ENCODE measurements around the gene CMIP. TPM values are rescaled to one million over a fixed set of nuclear protein-coding genes. Genes with fewer than 3 reads are reported as not detected.
A peak's percentile ranks its signal among the peaks of the same experiment; 100 is the strongest.

CMIP gene
- total RNA-seq, 1 experiment from 2014 or later = 63.7 TPM

- H3K27ac Mint-ChIP-seq = peak overlapping the region; percentile 58; the same call in 1 of the 2 replicates
These were observed 250.1 kb downstream of the CMIP start for GRCh38 chr16:81694494-81695280.

GRCh38 chr16:81695321-81696165, 250.9 kb downstream of the CMIP start:
- CTCF ChIA-PET = interaction anchor here (0.6 to 3.6 kb wide), 12 partner anchors 8 to 291 kb away, joined by 3 to 51 read pairs (median 6); no protein-coding TSS in a partner anchor
- H3K36me3 Mint-ChIP-seq = peaks cover 24% of the 10 kb centered on the region; the same call in 1 of the 2 replicates
- no peaks in the 10 kb centered on the region for H3K4me1 Mint-ChIP-seq
- H3K4me3 Mint-ChIP-seq = no peak overlapping the region
- POLR2A ChIA-PET = interaction anchor here (0.6 to 0.9 kb wide), 2 partner anchors 13 to 222 kb away, joined by 3 to 4 read pairs; no protein-coding TSS in a partner anchor
- ATAC-seq = no peak
- H3K27me3 Mint-ChIP-seq (ENCODE audit: low read depth) = no peaks in the 10 kb centered on the region
- TF ChIP-seq USF1 (CRISPR knock-in tag; IDR thresholded peaks at IDR 0.05) = no peak
- no peak for TF ChIP-seq SOX15 (CRISPR knock-in tag; IDR thresholded peaks at IDR 0.05)
- no peak for TF ChIP-seq ZNF671 (CRISPR knock-in tag; IDR thresholded peaks at IDR 0.05)
- TF ChIP-seq SMAD4 (CRISPR knock-in tag; IDR thresholded peaks at IDR 0.05) = no peak
- no peak for TF ChIP-seq NFATC4 (CRISPR knock-in tag; IDR thresholded peaks at IDR 0.05)
- no peak for TF ChIP-seq ZNF423 (CRISPR knock-in tag; IDR thresholded peaks at IDR 0.05)
- no peak for TF ChIP-seq ESRRA (CRISPR knock-in tag; IDR thresholded peaks at IDR 0.05; ENCODE audit: borderline replicate concordance)
- no peak for TF ChIP-seq SMAD3 (CRISPR knock-in tag; IDR thresholded peaks at IDR 0.05; ENCODE audit: borderline replicate concordance)
- no peak for TF ChIP-seq JUN (CRISPR knock-in tag; IDR thresholded peaks at IDR 0.05)
- TF ChIP-seq E2F4 (CRISPR knock-in tag; IDR thresholded peaks at IDR 0.05; ENCODE audit: borderline replicate concordance, low read depth) = no peak
- TF ChIP-seq FOXK1 (CRISPR knock-in tag; IDR thresholded peaks at IDR 0.05) = no peak
- TF ChIP-seq TEAD1 (CRISPR knock-in tag; IDR thresholded peaks at IDR 0.05) = no peak
- no peak for TF ChIP-seq ZBTB43 (CRISPR knock-in tag; IDR thresholded peaks at IDR 0.05)
- no peak for TF ChIP-seq IRF1 (CRISPR knock-in tag; IDR thresholded peaks at IDR 0.05)
- TF ChIP-seq ATF3 (CRISPR knock-in tag; conservative IDR thresholded peaks at IDR 0.05) = no peak
- H3K27ac Mint-ChIP-seq = peak overlapping the region; percentile 60
- no peak for DNase-seq (ENCODE audit: low spot score)
- no peaks in the 10 kb centered on the region for H3K9me3 Mint-ChIP-seq

More at GRCh38 chr16:81694494-81695280, 250.1 kb downstream of the CMIP start:
- H3K27me3 Mint-ChIP-seq (ENCODE audit: low read depth) = no peaks in the 10 kb centered on the region
- ChIA-PET CTCF (interaction anchor here (1.0 to 3.6 kb wide), 2 partner anchors 17 to 35 kb away, joined by 4 to 49 read pairs; no protein-coding TSS in a partner anchor), POLR2A (interaction anchor here (0.6 kb wide), 1 partner anchor 222 kb away, joined by 4 read pairs; no protein-coding TSS in a partner anchor)
- H3K36me3 Mint-ChIP-seq = peaks cover 18% of the 10 kb centered on the region; the same call in 1 of the 2 replicates
- DNase-seq (ENCODE audit: low spot score) (no peak), ATAC-seq (no peak)
- no peaks in the 10 kb centered on the region for H3K9me3 Mint-ChIP-seq
- no peaks in the 10 kb centered on the region for H3K4me1 Mint-ChIP-seq
- no peak for TF ChIP-seq OVOL2 (CRISPR knock-in tag; IDR thresholded peaks at IDR 0.05; ENCODE audit: borderline replicate concordance)
- no peak for TF ChIP-seq SMAD4 (CRISPR knock-in tag; IDR thresholded peaks at IDR 0.05)
- TF ChIP-seq ELF4 (CRISPR knock-in tag; IDR thresholded peaks at IDR 0.05; ENCODE audit: low read depth) = no peak
- no peak for TF ChIP-seq GRHL2 (CRISPR knock-in tag; IDR thresholded peaks at IDR 0.05; ENCODE audit: insufficient replicate concordance, severe bottlenecking)
- no peak for TF ChIP-seq TP53 (CRISPR knock-in tag; IDR thresholded peaks at IDR 0.05)
- TF ChIP-seq CBFB (CRISPR knock-in tag; IDR thresholded peaks at IDR 0.05; ENCODE audit: low read depth) = no peak
- no peak for TF ChIP-seq ESRRA (CRISPR knock-in tag; IDR thresholded peaks at IDR 0.05; ENCODE audit: borderline replicate concordance)
- TF ChIP-seq RORB (CRISPR knock-in tag; IDR thresholded peaks at IDR 0.05) = no peak
- TF ChIP-seq IRF2 (CRISPR knock-in tag; IDR thresholded peaks at IDR 0.05; ENCODE audit: borderline replicate concordance, low read depth) = no peak
- TF ChIP-seq FOXJ3 (CRISPR knock-in tag; IDR thresholded peaks at IDR 0.05; ENCODE audit: borderline replicate concordance) = no peak
- TF ChIP-seq ATF6 (CRISPR knock-in tag; IDR thresholded peaks at IDR 0.05) = no peak
- no peak overlapping the region for H3K4me3 Mint-ChIP-seq

All from WTC11 (cell line).